Trophoblast cell (in vitro differentiated cells and primary cell): ENCODE results near the gene CUL4A.

ENCODE experiments used
- DNase-seq, 2 donors: peaks; one replicate each; pipeline ENCODE4 v3.0.0-alpha.2; 2016
- H2AFZ ChIP-seq: 2 replicates; pipeline ENCODE4 v1.6.1; 2013; ENCODE audit warnings: low read length, moderate library complexity, mild to moderate bottlenecking; ENCODE audit not compliant: insufficient read depth, poor library complexity
- H2AK5ac ChIP-seq: 2 replicates; pipeline ENCODE4 v1.6.1; 2013; ENCODE audit warnings: mild to moderate bottlenecking, low read length
- H2BK120ac ChIP-seq: 2 replicates; pipeline ENCODE4 v1.6.1; 2013; ENCODE audit warnings: low read length, mild to moderate bottlenecking, moderate library complexity; ENCODE audit not compliant: insufficient read depth, poor library complexity
- H2BK12ac ChIP-seq: 2 replicates; pipeline ENCODE4 v1.6.1; 2013; ENCODE audit warnings: mild to moderate bottlenecking, low read length, moderate library complexity
- H2BK5ac ChIP-seq: 2 replicates; pipeline ENCODE4 v1.6.1; 2013; ENCODE audit warnings: low read length, low read depth, moderate library complexity, mild to moderate bottlenecking; ENCODE audit not compliant: poor library complexity
- H3K14ac ChIP-seq: 2 replicates; pipeline ENCODE4 v1.6.1; 2013; ENCODE audit warnings: mild to moderate bottlenecking, low read length
- H3K18ac ChIP-seq: 2 replicates; pipeline ENCODE4 v1.6.1; 2013; ENCODE audit warnings: mild to moderate bottlenecking, low read length
- H3K23ac ChIP-seq: 2 replicates; pipeline ENCODE4 v1.6.1; 2013; ENCODE audit warnings: low read length
- H3K27ac ChIP-seq: 2 replicates; pipeline ENCODE4 v1.5.1; 2013; ENCODE audit warnings: low read depth, mild to moderate bottlenecking, inconsistent platforms, low read length, moderate library complexity
- H3K27me3 ChIP-seq: 2 replicates; pipeline ENCODE4 v1.6.1; 2013; ENCODE audit warnings: inconsistent platforms, mild to moderate bottlenecking, low read length, moderate library complexity; ENCODE audit not compliant: insufficient read depth
- H3K36me3 ChIP-seq, 2 experiments: 1 replicate in 1 of 2; 2 replicates in 1 of 2; pipeline ENCODE4 v1.6.1; 2013; ENCODE audit warnings: low read length in 2 of 2, mild to moderate bottlenecking in 2 of 2, moderate library complexity in 1 of 2; ENCODE audit not compliant: insufficient read depth in 2 of 2, control insufficient read depth in 1 of 2
- H3K4ac ChIP-seq: 2 replicates; pipeline ENCODE4 v1.6.1; 2013; ENCODE audit warnings: low read depth, mild to moderate bottlenecking, low read length, moderate library complexity
- H3K4me1 ChIP-seq, 2 experiments: 1 replicate in 1 of 2; 2 replicates in 1 of 2; pipeline ENCODE4 v1.6.1; 2013; ENCODE audit warnings: low read length in 2 of 2, mild to moderate bottlenecking in 2 of 2, moderate library complexity in 1 of 2; ENCODE audit not compliant: insufficient read depth in 2 of 2, control insufficient read depth in 1 of 2
- H3K4me2 ChIP-seq: 2 replicates; pipeline ENCODE4 v1.6.1; 2013; ENCODE audit warnings: inconsistent platforms, mild to moderate bottlenecking, low read length, moderate library complexity
- H3K4me3 ChIP-seq: 2 replicates; pipeline ENCODE4 v1.5.1; 2013; ENCODE audit warnings: mild to moderate bottlenecking, low read depth, low read length, inconsistent platforms
- H3K79me1 ChIP-seq: one replicate; pipeline ENCODE4 v1.6.1; 2013; ENCODE audit warnings: low read length
- H3K79me2 ChIP-seq: 2 replicates; pipeline ENCODE4 v1.6.1; 2013; ENCODE audit warnings: low read length, mild to moderate bottlenecking; ENCODE audit not compliant: control insufficient read depth, insufficient read depth, poor library complexity
- H3K9ac ChIP-seq: 2 replicates; pipeline ENCODE4 v1.6.1; 2013; ENCODE audit warnings: mild to moderate bottlenecking, low read length
- H3K9me3 ChIP-seq: 2 replicates; pipeline ENCODE4 v1.6.1; 2013; ENCODE audit warnings: low read depth, mild to moderate bottlenecking, control low read depth, inconsistent platforms, low read length; ENCODE audit not compliant: insufficient read depth
- H4K12ac ChIP-seq: 2 replicates; pipeline ENCODE4 v1.6.1; 2013; ENCODE audit warnings: low read depth, mild to moderate bottlenecking, low read length, moderate library complexity
- H4K8ac ChIP-seq: 2 replicates; pipeline ENCODE4 v1.6.1; 2013; ENCODE audit warnings: low read depth, mild to moderate bottlenecking, low read length, moderate library complexity
- H4K91ac ChIP-seq: one replicate; pipeline ENCODE4 v1.6.1; 2013; ENCODE audit warnings: low read depth, mild to moderate bottlenecking, low read length, moderate library complexity
- WGBS: extraction: QIAGEN DNeasy Blood & Tissue Kit; methylation state at CpG from one replicate; pipeline ENCODE4 v1.1.7; 2013; ENCODE audit warnings: missing lambda C conversion rate; ENCODE audit not compliant: insufficient read length, insufficient coverage; ENCODE audit errors: extremely low coverage; 5-methylcytosine and 5-hydroxymethylcytosine counted together

The CUL4A gene

DNA sequence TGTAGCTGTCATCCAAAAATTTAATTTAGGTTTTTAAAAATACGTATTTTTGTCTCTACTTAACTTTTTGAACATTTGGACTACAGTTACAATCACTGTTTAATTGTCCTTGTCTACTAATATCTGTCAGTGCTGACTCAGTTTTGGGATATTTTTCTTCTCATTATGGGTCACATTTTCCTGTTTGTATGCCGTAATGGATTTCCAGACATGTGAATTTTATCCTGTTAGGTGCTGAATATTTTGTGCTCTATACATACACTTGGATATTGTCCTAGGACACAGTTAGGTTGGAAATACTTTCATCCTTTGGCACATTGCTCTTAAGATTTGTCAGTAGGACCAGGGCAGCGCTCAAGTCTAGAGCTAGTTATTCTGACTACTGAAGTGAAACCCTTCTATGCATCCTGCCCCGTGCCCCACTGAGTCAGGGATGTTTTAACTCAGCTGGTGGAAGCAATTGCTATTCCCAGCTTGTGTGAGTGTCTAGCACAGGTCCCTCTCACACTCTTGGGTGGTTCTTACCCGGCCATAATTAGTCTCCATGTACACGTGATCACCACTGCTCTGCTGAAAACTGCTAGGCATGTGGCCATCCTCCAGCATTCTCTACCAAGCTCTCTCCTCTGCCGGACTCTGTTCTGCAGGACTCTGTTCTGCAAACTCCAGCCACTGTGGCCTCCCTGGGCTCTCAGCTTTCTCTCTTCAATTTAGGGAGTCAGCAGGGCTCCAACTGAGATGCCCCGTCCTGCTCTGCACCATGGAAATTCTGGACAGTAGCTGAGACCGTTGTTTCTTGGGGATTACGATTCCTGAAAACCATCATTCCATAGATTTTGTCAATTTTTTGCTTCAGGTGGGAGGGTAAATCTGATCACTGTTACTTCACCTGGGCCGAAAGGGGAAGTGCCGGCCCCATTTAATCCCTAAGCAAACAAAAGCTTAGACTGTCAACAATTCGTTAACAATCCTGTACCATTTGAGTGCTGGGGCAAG lies 39.8 kb upstream of the CUL4A start:
- H3K27me3 ChIP-seq, result no peaks in the 10 kb centered on the region
- no peaks in the 10 kb centered on the region for H3K79me2 ChIP-seq
- no peak overlapping the region for H4K12ac ChIP-seq
- H3K9me3 ChIP-seq, result peaks cover 3% of the 10 kb centered on the region
- H2BK12ac ChIP-seq, result no peak overlapping the region
- no peak overlapping the region for H3K23ac ChIP-seq
- no peaks in the 10 kb centered on the region for H3K4me1 ChIP-seq
- H4K8ac ChIP-seq, result no peak overlapping the region
- H3K27ac ChIP-seq, result no peak overlapping the region
- no peak for DNase-seq
- H3K4me3 ChIP-seq, result no peak overlapping the region
- no peak overlapping the region for H2BK5ac ChIP-seq
- H4K91ac ChIP-seq, result no peak overlapping the region
- H3K79me1 ChIP-seq, result no peaks in the 10 kb centered on the region
- H3K4me2 ChIP-seq, result no peak overlapping the region
- no peak overlapping the region for H2AK5ac ChIP-seq
- no peak overlapping the region for H3K18ac ChIP-seq
- no peak overlapping the region for H3K14ac ChIP-seq
- H3K36me3 ChIP-seq, result peaks cover 22 to 26% of the 10 kb centered on the region in 2 experiments
- no peak overlapping the region for H2BK120ac ChIP-seq
- WGBS, result no CpG with 5 or more reads among the region's 13 CpGs
- H3K9ac ChIP-seq, result no peak overlapping the region
- H3K4ac ChIP-seq, result no peak overlapping the region
- no peak overlapping the region for H2AFZ ChIP-seq

DNA sequence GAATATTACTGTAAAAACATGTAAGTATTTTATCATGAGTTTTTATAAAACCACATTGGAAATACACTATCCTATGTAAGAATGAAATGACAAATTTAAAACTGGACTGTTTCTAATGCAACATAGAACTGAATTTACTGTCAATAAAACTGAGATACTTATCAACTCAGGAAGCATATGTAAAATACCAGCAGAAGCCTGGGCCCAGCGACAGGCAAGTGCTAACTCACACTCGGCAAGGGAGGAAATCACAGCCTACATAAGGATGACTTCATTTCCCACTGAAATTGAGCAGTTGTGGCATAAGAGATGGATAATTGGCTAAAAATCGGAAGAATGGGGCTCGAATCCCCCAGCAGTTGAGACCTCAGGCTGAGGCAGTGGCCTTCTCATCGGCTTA lies 38.9 kb upstream of the CUL4A start:
- Histone ChIP-seq H3K79me2 (no peaks in the 10 kb centered on the region), H2BK12ac (no peak overlapping the region), H2AK5ac (no peak overlapping the region), H3K14ac (no peak overlapping the region), H4K12ac (no peak overlapping the region), H3K27ac (no peak overlapping the region), H4K8ac (no peak overlapping the region), H3K79me1 (no peaks in the 10 kb centered on the region), H3K4ac (no peak overlapping the region), H3K9ac (no peak overlapping the region), H3K4me1 (no peaks in the 10 kb centered on the region), H3K36me3 (peaks cover 31 to 32% of the 10 kb centered on the region in 2 experiments), H3K4me2 (no peak overlapping the region), H3K9me3 (peaks cover 3% of the 10 kb centered on the region), H4K91ac (no peak overlapping the region), H3K27me3 (no peaks in the 10 kb centered on the region), H3K18ac (no peak overlapping the region), H3K23ac (no peak overlapping the region), H3K4me3 (no peak overlapping the region), H2BK5ac (no peak overlapping the region), H2BK120ac (no peak overlapping the region), H2AFZ (no peak overlapping the region)
- DNase-seq, result no peak
- no CpG with 5 or more reads among the region's 5 CpGs for WGBS

DNA sequence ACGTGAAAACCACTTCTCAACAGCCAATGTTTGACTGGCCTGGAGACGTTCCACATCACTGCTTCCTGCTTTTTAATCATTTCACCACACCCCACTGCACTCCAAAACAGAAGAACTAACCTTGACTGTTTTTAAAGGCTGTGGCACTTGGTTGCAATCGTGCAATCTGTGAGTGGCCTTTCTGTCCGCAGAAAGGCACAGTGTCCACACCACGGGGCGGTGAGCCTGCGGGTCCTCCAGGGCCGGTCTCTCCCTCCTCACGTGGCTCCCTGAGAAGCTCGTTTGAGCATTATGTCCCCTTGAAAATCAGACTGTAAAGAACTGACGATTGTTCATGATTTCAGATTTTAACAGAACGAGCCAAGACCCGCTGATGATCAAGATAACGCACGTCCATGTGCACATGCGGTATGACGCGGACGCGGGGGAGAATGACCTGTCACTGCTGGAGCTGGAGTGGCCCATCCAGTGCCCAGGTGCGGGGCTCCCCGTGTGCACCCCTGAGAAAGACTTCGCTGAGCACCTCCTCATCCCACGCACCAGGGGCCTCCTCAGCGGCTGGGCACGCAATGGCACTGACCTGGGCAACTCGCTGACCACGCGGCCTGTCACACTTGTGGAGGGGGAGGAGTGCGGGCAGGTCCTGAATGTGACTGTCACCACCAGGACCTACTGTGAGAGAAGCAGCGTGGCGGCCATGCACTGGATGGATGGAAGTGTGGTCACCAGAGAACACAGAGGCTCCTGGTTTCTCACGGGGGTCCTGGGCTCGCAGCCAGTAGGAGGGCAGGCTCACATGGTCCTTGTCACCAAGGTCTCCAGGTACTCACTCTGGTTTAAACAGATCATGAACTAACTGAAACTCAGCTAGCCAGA lies 37.9 kb upstream of the CUL4A start:
- Histone ChIP-seq H3K27ac (no peak overlapping the region), H3K9me3 (peaks cover 3% of the 10 kb centered on the region), H3K4me2 (no peak overlapping the region), H2BK120ac (no peak overlapping the region), H3K23ac (no peak overlapping the region), H3K79me1 (no peaks in the 10 kb centered on the region), H2AFZ (no peak overlapping the region), H3K4ac (no peak overlapping the region), H2BK5ac (no peak overlapping the region), H4K12ac (no peak overlapping the region), H3K9ac (no peak overlapping the region), H2BK12ac (no peak overlapping the region), H3K14ac (no peak overlapping the region), H4K91ac (no peak overlapping the region), H3K27me3 (no peaks in the 10 kb centered on the region), H3K4me1 (no peaks in the 10 kb centered on the region), H4K8ac (no peak overlapping the region), H3K79me2 (no peaks in the 10 kb centered on the region), H3K4me3 (no peak overlapping the region), H2AK5ac (no peak overlapping the region), H3K36me3 (peaks cover 35% of the 10 kb centered on the region in 2 experiments), H3K18ac (no peak overlapping the region)
- no CpG with 5 or more reads among the region's 34 CpGs for WGBS
- DNase-seq, result no peak

DNA sequence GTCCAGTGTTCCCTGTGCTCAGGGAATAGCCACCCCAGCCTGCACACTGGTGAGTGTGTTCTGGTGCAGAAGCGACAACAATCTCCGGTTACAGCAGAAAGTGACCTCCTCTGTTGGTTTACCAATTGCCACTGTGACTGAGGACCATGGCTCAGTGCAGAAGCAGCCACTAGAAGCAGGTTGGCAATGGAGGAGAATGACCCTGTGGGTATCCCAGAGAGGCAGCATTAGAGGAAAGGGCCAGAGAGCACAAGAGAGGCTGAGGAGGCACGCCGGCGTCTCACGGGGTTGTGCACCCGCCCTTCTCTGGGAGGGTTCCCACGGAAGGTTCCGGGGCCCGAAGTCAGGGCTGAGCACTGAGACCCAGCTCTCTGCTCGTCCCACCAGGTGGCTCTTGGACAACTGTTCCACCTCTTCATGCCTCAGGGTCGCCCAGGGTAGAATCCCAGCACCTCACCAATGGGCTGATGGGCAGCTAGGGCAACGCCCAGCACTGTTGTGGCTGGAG lies 36.9 kb upstream of the CUL4A start:
- Histone ChIP-seq H3K4me1 (no peaks in the 10 kb centered on the region), H3K4me2 (no peak overlapping the region), H3K4me3 (no peak overlapping the region), H2AFZ (no peak overlapping the region), H3K18ac (no peak overlapping the region), H3K27me3 (no peaks in the 10 kb centered on the region), H3K9me3 (peaks cover 3% of the 10 kb centered on the region), H2BK120ac (no peak overlapping the region), H3K23ac (no peak overlapping the region), H3K79me2 (no peaks in the 10 kb centered on the region), H2BK12ac (no peak overlapping the region), H3K14ac (no peak overlapping the region), H3K27ac (no peak overlapping the region), H3K36me3 (peaks cover 38 to 39% of the 10 kb centered on the region in 2 experiments), H3K79me1 (no peaks in the 10 kb centered on the region), H2BK5ac (no peak overlapping the region), H2AK5ac (no peak overlapping the region), H4K8ac (no peak overlapping the region), H3K9ac (no peak overlapping the region), H4K91ac (no peak overlapping the region), H3K4ac (no peak overlapping the region), H4K12ac (no peak overlapping the region)
- no peak for DNase-seq
- no CpG with 5 or more reads among the region's 13 CpGs for WGBS
